H1 (cell line): ENCODE data around the gene CTXN1. TPM values are rescaled to one million over a fixed set of nuclear protein-coding genes. Genes with fewer than 3 reads are reported as not detected.

Experiments
- CTCF ChIA-PET: fragments of 300-600 bp; sonication (Branson Sonifier 250); formaldehyde crosslinking; loops from one replicate; lab custom pipeline; 2021; ENCODE audit not compliant: partially characterized antibody; lab: Charles Lee
- POLR2A ChIA-PET: fragments of 300-600 bp; sonication (Branson Sonifier 250); formaldehyde crosslinking; loops from one replicate; lab custom pipeline; 2021; ENCODE audit warnings: inconsistent platforms; ENCODE audit not compliant: partially characterized antibody; lab: Charles Lee
- DNase-seq, 2 experiments: peaks; one replicate each; pipeline versions ENCODE4 v3.0.0 to v3.0.0-alpha.2; 2010 to 2022; ENCODE audit warnings: low spot score in 2 of 2, low read depth in 1 of 2, mixed read lengths in 1 of 2
- FAIRE-seq: peaks from 2 replicates; lab custom pipeline; 2011; peaks lifted over from hg19 to GRCh38; lab: Jason Lieb, UNC
- H2AFZ ChIP-seq: 2 replicates; pipeline ENCODE4 v1.8.1; 2012; ENCODE audit warnings: low read length, inconsistent platforms
- H2AK5ac ChIP-seq: 2 replicates; pipeline ENCODE4 v1.6.1; 2013; ENCODE audit warnings: low read depth, low read length
- H2BK120ac ChIP-seq: replicated peaks from 2 replicates; pipeline ENCODE3; 2013; ENCODE audit warnings: low read depth, low read length, inconsistent platforms
- H2BK12ac ChIP-seq: 2 replicates; pipeline ENCODE4 v1.6.1; 2013; ENCODE audit warnings: low read depth, low read length
- H2BK15ac ChIP-seq: 2 replicates; pipeline ENCODE4 v1.6.1; 2013; ENCODE audit warnings: low read length
- H2BK20ac ChIP-seq: 2 replicates; pipeline ENCODE4 v1.6.1; 2013; ENCODE audit warnings: low read length
- H2BK5ac ChIP-seq: 2 replicates; pipeline ENCODE4 v1.6.1; 2013; ENCODE audit warnings: low read depth, low read length
- H3K14ac ChIP-seq: 2 replicates; pipeline ENCODE4 v1.6.1; 2013; ENCODE audit warnings: inconsistent platforms; ENCODE audit not compliant: insufficient read length
- H3K18ac ChIP-seq: 2 replicates; pipeline ENCODE4 v1.6.1; 2013; ENCODE audit warnings: low read length; ENCODE audit errors: extremely low read depth
- H3K23ac ChIP-seq: 2 replicates; pipeline ENCODE4 v1.6.1; 2013; ENCODE audit warnings: inconsistent platforms; ENCODE audit not compliant: insufficient read length
- H3K23me2 ChIP-seq: 2 replicates; pipeline ENCODE4 v1.6.1; 2013; ENCODE audit warnings: low read depth, low read length
- H3K27ac ChIP-seq: 2 replicates; pipeline ENCODE4 v1.6.1; 2011; ENCODE audit warnings: low read depth, low read length, inconsistent platforms
- H3K27me3 ChIP-seq, 4 experiments: replicated peaks in 1 of 4; 1 replicate in 1 of 4; 2 replicates in 3 of 4; pipeline versions ENCODE4 v1.6.1 to v1.8.1; 2011 to 2013; ENCODE audit warnings: low read length in 3 of 4, mild to moderate bottlenecking in 3 of 4, inconsistent platforms in 2 of 4, mixed read lengths in 2 of 4, moderate library complexity in 1 of 4; ENCODE audit not compliant: control insufficient read depth in 3 of 4, insufficient read depth in 3 of 4; ENCODE audit errors: extremely low read depth in 1 of 4
- H3K36me3 ChIP-seq, 4 experiments: 2 replicates each; pipeline versions ENCODE4 v1.6.1 to v1.8.1; 2011 to 2013; ENCODE audit warnings: mild to moderate bottlenecking in 4 of 4, low read length in 3 of 4, moderate library complexity in 2 of 4, control low read depth in 1 of 4, inconsistent platforms in 1 of 4; ENCODE audit not compliant: insufficient read depth in 4 of 4, control insufficient read depth in 2 of 4
- H3K4ac ChIP-seq: replicated peaks from 2 replicates; pipeline ENCODE3; 2013; ENCODE audit warnings: low read length, low read depth, mixed read lengths, inconsistent platforms; ENCODE audit not compliant: insufficient read length
- H3K4me1 ChIP-seq, 4 experiments: replicated peaks in 1 of 4; 1 replicate in 1 of 4; 2 replicates in 3 of 4; pipeline versions ENCODE4 v1.6.1 to v1.8.1; 2011 to 2013; ENCODE audit warnings: low read length in 3 of 4, inconsistent platforms in 2 of 4, mixed read lengths in 1 of 4; ENCODE audit not compliant: insufficient read depth in 4 of 4, control insufficient read depth in 3 of 4
- H3K4me2 ChIP-seq, 2 experiments: 2 replicates each; pipeline versions ENCODE4 v1.6.1 to v1.8.1; 2011 to 2013; ENCODE audit warnings: low read depth in 2 of 2, low read length in 2 of 2, control low read depth in 1 of 2, inconsistent platforms in 1 of 2, mild to moderate bottlenecking in 1 of 2; ENCODE audit not compliant: insufficient read depth in 1 of 2
- H3K4me3 ChIP-seq, 4 experiments: fragments of 200-600, 300-600 bp in 1 of 4; sonication (generic), shearing (Covaris generic), sonication (Bioruptor Twin) in 1 of 4; 2 replicates each; pipeline versions ENCODE4 v1.5.1 to v1.8.1; 2011 to 2016; ENCODE audit warnings: low read length in 4 of 4, low read depth in 3 of 4, control low read depth in 2 of 4, inconsistent platforms in 2 of 4, mild to moderate bottlenecking in 2 of 4, mixed read lengths in 1 of 4, moderate library complexity in 1 of 4; ENCODE audit not compliant: insufficient read depth in 2 of 4; ENCODE audit errors: extremely low read depth in 1 of 4
- H3K56ac ChIP-seq: replicated peaks from 2 replicates; pipeline ENCODE3; 2013; ENCODE audit warnings: low read depth, mild to moderate bottlenecking, mixed read lengths, low read length, inconsistent platforms; ENCODE audit not compliant: insufficient read length
- H3K79me1 ChIP-seq: 2 replicates; pipeline ENCODE4 v1.6.1; 2013; ENCODE audit warnings: low read depth, low read length, control low read depth
- H3K79me2 ChIP-seq, 2 experiments: 2 replicates each; pipeline versions ENCODE4 v1.6.1 to v1.8.1; 2012 to 2013; ENCODE audit warnings: low read length in 2 of 2, mild to moderate bottlenecking in 2 of 2, inconsistent platforms in 1 of 2; ENCODE audit not compliant: insufficient read depth in 2 of 2, control insufficient read depth in 1 of 2
- H3K9ac ChIP-seq, 4 experiments: replicated peaks in 1 of 4; 1 replicate in 1 of 4; 2 replicates in 3 of 4; pipeline versions ENCODE4 v1.6.1 to v1.8.1; 2011 to 2013; ENCODE audit warnings: low read depth in 3 of 4, low read length in 3 of 4, control low read depth in 2 of 4, mild to moderate bottlenecking in 2 of 4, moderate library complexity in 2 of 4, inconsistent platforms in 1 of 4; ENCODE audit errors: extremely low read depth in 1 of 4
- H3K9me3 ChIP-seq, 2 experiments: 2 replicates each; pipeline versions ENCODE4 v1.6.1 to v1.8.1; 2012 to 2013; ENCODE audit warnings: mild to moderate bottlenecking in 2 of 2, moderate library complexity in 2 of 2, control low read depth in 1 of 2, inconsistent platforms in 1 of 2, low read depth in 1 of 2, low read length in 1 of 2, mixed read lengths in 1 of 2; ENCODE audit not compliant: insufficient read depth in 2 of 2
- H4K20me1 ChIP-seq, 2 experiments: replicated peaks in 1 of 2; 2 replicates each; pipeline versions ENCODE3 to v1.8.1; 2011 to 2013; ENCODE audit warnings: inconsistent platforms in 2 of 2, low read length in 2 of 2, mild to moderate bottlenecking in 1 of 2; ENCODE audit not compliant: insufficient read depth in 2 of 2, control insufficient read depth in 1 of 2
- H4K5ac ChIP-seq: 2 replicates; pipeline ENCODE4 v1.6.1; 2013; ENCODE audit warnings: low read length, low read depth, mixed read lengths, inconsistent platforms; ENCODE audit not compliant: insufficient read length
- H4K8ac ChIP-seq: 2 replicates; pipeline ENCODE4 v1.8.0; 2013; ENCODE audit warnings: mild to moderate bottlenecking, moderate library complexity, low read length, inconsistent platforms; ENCODE audit not compliant: insufficient read depth; ENCODE audit errors: extremely low read depth
- H4K91ac ChIP-seq: replicated peaks from 2 replicates; pipeline ENCODE3; 2013; ENCODE audit warnings: low read length, mixed read lengths, inconsistent platforms; ENCODE audit not compliant: insufficient read length
- BCL11A ChIP-seq, 2 experiments: IDR thresholded peaks; one replicate each; pipeline ENCODE4 v1.6.1; 2011; ENCODE audit warnings: low read depth in 2 of 2, low read length in 2 of 2, mild to moderate bottlenecking in 2 of 2
- CBX8 ChIP-seq: fragments of 300-800, 300-1000 bp; sonication (generic); IDR thresholded peaks from 2 replicates; pipeline ENCODE4 v1.7.1; 2016; ENCODE audit warnings: low read depth, low read length, borderline replicate concordance
- EP300 ChIP-seq, 2 experiments: IDR thresholded peaks; 1 replicate in 1 of 2; 2 replicates in 1 of 2; pipeline ENCODE4 v1.6.1; 2011 to 2012; ENCODE audit warnings: low read depth in 2 of 2, low read length in 2 of 2, mild to moderate bottlenecking in 2 of 2, borderline replicate concordance in 1 of 2, inconsistent platforms in 1 of 2, moderate library complexity in 1 of 2
- KDM1A ChIP-seq: fragments of 200-600, 300-600 bp; sonication (generic); IDR thresholded peaks from 2 replicates; pipeline ENCODE4 v1.7.1; 2016; ENCODE audit warnings: mild to moderate bottlenecking, low read length, borderline replicate concordance
- MAX ChIP-seq: IDR thresholded peaks from 2 replicates; pipeline ENCODE4 v1.6.1; 2012; ENCODE audit warnings: inconsistent platforms
- POLR2A ChIP-seq, 2 experiments: IDR thresholded peaks; 1 replicate in 1 of 2; 2 replicates in 1 of 2; pipeline ENCODE4 v1.6.1; 2011; ENCODE audit warnings: low read depth in 2 of 2, low read length in 2 of 2, mild to moderate bottlenecking in 2 of 2; ENCODE audit errors: control extremely low read depth in 1 of 2
- SIN3A ChIP-seq, 2 experiments: IDR thresholded peaks in 1 of 2; conservative IDR thresholded peaks in 1 of 2; 2 replicates each; pipeline ENCODE4 v1.6.1; 2011 to 2012; ENCODE audit warnings: low read length in 2 of 2, improper control_type of control experiment in 1 of 2, low read depth in 1 of 2, mild to moderate bottlenecking in 1 of 2
- SRF ChIP-seq: IDR thresholded peaks from 2 replicates; pipeline ENCODE4 v1.6.1; 2011; ENCODE audit warnings: mild to moderate bottlenecking, low read depth, low read length, moderate library complexity
- TEAD4 ChIP-seq: IDR thresholded peaks from 2 replicates; pipeline ENCODE4 v1.6.1; 2012; ENCODE audit warnings: low read depth, low read length, inconsistent platforms, mixed read lengths
- ZNF274 ChIP-seq: IDR thresholded peaks from 2 replicates; pipeline ENCODE4 v1.7.0; 2012; ENCODE audit warnings: low read length, borderline replicate concordance; ENCODE audit errors: extremely low read depth
- WGBS, 2 experiments: shearing (Covaris generic) in 1 of 2; methylation state at CpG; one replicate each; pipeline versions ENCODE4 v1.1.6 to v1.1.7; 2013 to 2015; ENCODE audit warnings: low lambda C conversion rate in 2 of 2, mixed read lengths in 2 of 2, inconsistent platforms in 1 of 2, low coverage in 1 of 2, missing lambda C conversion rate in 1 of 2; ENCODE audit not compliant: insufficient replicate concordance in 2 of 2, insufficient coverage in 1 of 2, insufficient read length in 1 of 2; ENCODE audit errors: extremely low coverage in 1 of 2, missing lambda C conversion rate in 1 of 2; 5-methylcytosine and 5-hydroxymethylcytosine counted together
- polyA plus RNA-seq, 7 experiments: library from polyadenylated mRNA; depleted of rRNA in 3 of 7; stranded (reverse) in 5 of 7; unstranded in 2 of 7; fragments of >200 nt in 5 of 7; fragments of 200-250 nt in 2 of 7; gene quantifications; 1 replicate in 5 of 7; 2 replicates in 1 of 7; 4 replicates in 1 of 7; pipeline versions ENCODE4 v1.2.1 to v1.2.3, GENCODE V29; 2011 to 2013; ENCODE audit warnings: missing spikeins in 2 of 7, mixed read lengths in 2 of 7
- total RNA-seq: library from RNA; stranded (reverse); fragmentation: NEBNext Ultra II Directional; extraction: Animal tissue kit (Norgen Biotek cat#: 25700); gene quantifications from 2 replicates; pipeline ENCODE4 v1.2.1, GENCODE V29; 2021

Gene CTXN1
- total and polyA plus RNA-seq, 2 of the 8 experiments (the other 6 are each of a cell fraction or from before 2014, with no cell fraction given): 16.4 to 58.0 TPM

DNA sequence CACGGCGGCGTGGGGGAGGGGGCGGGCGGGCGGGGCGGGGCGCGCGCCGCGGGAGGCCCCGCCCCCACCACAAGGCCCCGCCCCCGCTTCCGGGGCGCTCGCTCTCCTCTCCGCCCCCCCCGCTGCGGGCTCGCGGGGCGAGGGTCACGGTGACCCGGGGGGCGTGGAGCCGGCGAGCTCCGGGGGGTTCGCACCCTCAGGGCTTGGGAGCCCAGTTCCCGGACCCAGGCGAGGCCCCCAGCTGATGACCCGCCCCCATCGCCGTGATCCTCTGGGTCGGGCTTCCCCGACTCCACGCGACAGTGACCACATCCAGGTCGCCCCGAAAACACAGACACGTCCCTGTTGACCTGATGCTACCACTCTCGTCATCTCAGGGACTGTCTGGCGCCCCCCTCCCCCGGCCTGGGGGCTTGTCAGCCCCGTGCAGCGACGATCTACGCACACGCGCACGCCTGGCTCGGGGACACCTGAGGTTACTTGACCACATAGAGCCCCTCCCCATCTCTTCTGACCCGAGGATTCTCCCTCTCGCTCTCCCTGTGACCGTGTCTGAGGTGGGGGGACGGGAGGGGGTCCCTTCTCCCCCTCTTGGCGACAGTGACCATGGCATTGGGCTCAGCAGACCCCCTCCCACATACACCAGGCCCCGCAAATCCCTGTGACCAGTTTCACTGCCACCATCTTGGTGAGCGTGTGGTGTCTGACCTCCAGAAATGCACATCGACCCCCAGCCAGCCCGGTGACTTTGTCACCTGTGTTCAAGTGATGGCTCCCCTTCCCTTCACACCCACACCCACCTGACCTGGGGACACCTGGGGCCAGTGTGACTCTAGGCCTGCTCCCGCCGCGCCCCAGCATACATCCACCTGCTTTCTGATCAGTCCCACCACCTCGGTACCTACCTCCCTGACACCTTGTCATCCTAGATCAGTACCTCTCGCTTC, 21.6 kb downstream of the CTXN1 start:
- Histone ChIP-seq H3K79me1 (peaks cover 11% of the 10 kb centered on the region), H3K4ac (no peak overlapping the region), H2BK12ac (0 out of 2 replicates have a peak overlapping the region, but pooled peaks have one; percentile 62), H3K56ac (peak overlapping the region; percentile 92), H3K27ac (no peak overlapping the region), H3K27me3 (no peaks in the 10 kb centered on the region), H2BK15ac (no peak overlapping the region), H4K20me1 (peaks cover 3 to 14% of the 10 kb centered on the region in 2 experiments), H4K91ac (peak overlapping the region; percentile 74), H3K9ac (peak overlapping the region; percentile 25 to 62 (median 44); a peak in 6 of 7 replicates), H3K14ac (no peak overlapping the region), H3K4me1 (peaks cover 0 to 13% (median 7%) of the 10 kb centered on the region in 4 experiments; a peak in 5 of 7 replicates), H4K8ac (peak overlapping the region; percentile 97; the same call in 1 of the 2 replicates), H3K18ac (peak overlapping the region; percentile 78), H3K4me2 (peak overlapping the region; percentile 90 to 97), H3K36me3 (no peaks in the 10 kb centered on the region; a peak in 2 of 8 replicates), H3K23me2 (peaks cover 13% of the 10 kb centered on the region), H2AK5ac (no peak overlapping the region), H2BK20ac (no peak overlapping the region), H2BK120ac (no peak overlapping the region), H3K79me2 (peaks cover 0 to 22% of the 10 kb centered on the region in 2 experiments; a peak in 2 of 4 replicates), H2AFZ (no peak overlapping the region), H3K9me3 (no peaks in the 10 kb centered on the region), H2BK5ac (0 out of 2 replicates have a peak overlapping the region, but pooled peaks have one; percentile 68), H3K4me3 (peak overlapping the region; percentile 45 to 91 (median 82)), H3K23ac (no peak overlapping the region), H4K5ac (peak overlapping the region; percentile 97)
- POLR2A ChIA-PET: interaction anchor here (0.7 to 5.0 kb wide), 12 partner anchors 8 to 47 kb away, joined by 3 to 22 read pairs (median 4); partner anchors contain the start of genes LRRC8E, SNAPC2 and TGFBR3L
- FAIRE-seq (no peak), DNase-seq (no peak)
- CTCF ChIA-PET: interaction anchor here (0.5 to 4.9 kb wide), 16 partner anchors 11 to 1703 kb away, joined by 3 to 14 read pairs (median 4); partner anchors contain the start of gene TGFBR3L
- WGBS, 2 experiments: 32% methylated on average over 29 of the region's 68 CpGs; no CpG with 5 or more reads in 1 of the 2 experiments
- TF ChIP-seq POLR2A (IDR thresholded peaks at IDR 0.05; ENCODE audit: control extremely low read depth in 1 of 2, low read depth in 2 of 2, low read length in 2 of 2) (no peak), KDM1A (no peak), TEAD4 (no peak), MAX (0 out of 2 replicates have a peak, but pooled peaks have one; percentile 13), SRF (no peak), ZNF274 (no peak), SIN3A (conservative IDR thresholded peaks at IDR 0.05 in 1 of 2, IDR thresholded peaks at IDR 0.05 in 1 of 2; ENCODE audit: low read depth in 1 of 2, low read length in 2 of 2) (0 out of 4 replicates have a peak, but pooled peaks of 1 of the 2 experiments have one; percentile 60), CBX8 (no peak), BCL11A (IDR thresholded peaks at IDR 0.05; ENCODE audit: low read depth in 2 of 2, low read length in 2 of 2) (no peak), EP300 (IDR thresholded peaks at IDR 0.05; ENCODE audit: borderline replicate concordance in 1 of 2, low read depth in 2 of 2, low read length in 2 of 2) (no peak)
